SKM-1 treated with dmso at 0.1 percent for 144 hours (cell line): ENCODE data around the gene SLIRP.
"Not testable (repeated sequence)": the region's sequence is repeated elsewhere in the genome, so short reads cannot be mapped to it uniquely, and the experiment has no call there.

Experiments used
- DNase-seq: peaks from one replicate; lab custom pipeline; 2025; ENCODE audit not compliant: unreplicated experiment; lab: John Stamatoyannopoulos, UW

SLIRP gene

GRCh38 chr14:77741438-77741837 lies 33.5 kb downstream of the SLIRP start:
- no peak for DNase-seq

GRCh38 chr14:77746064-77746702 lies 38.3 kb downstream of the SLIRP start:
- no peak for DNase-seq

GRCh38 chr14:77747425-77747824 lies 39.5 kb downstream of the SLIRP start:
- DNase-seq, result not testable (repeated sequence)

GRCh38 chr14:77752266-77752665 lies 44.4 kb downstream of the SLIRP start:
- DNase-seq, result no peak

GRCh38 chr14:77752799-77753516 lies 45.1 kb downstream of the SLIRP start:
- no peak for DNase-seq

- peak; percentile 77 for DNase-seq
Measured at GRCh38 chr14:77760381-77761204, 52.7 kb downstream of the SLIRP start, which contains the start of gene SNW1. TSS of gene SNW1 (minus strand) at chr14:77761156. CDS start at chr14:77761127, 29 bp downstream.

- peak; percentile 17 for DNase-seq
Measured at GRCh38 chr14:77761205-77761931, 53.5 kb downstream of the SLIRP start.

- DNase-seq, result no peak
Measured at GRCh38 chr14:77763316-77763715, 55.4 kb downstream of the SLIRP start.

GRCh38 chr14:77763978-77764377 lies 56.1 kb downstream of the SLIRP start:
- no peak for DNase-seq
